Right lobe of liver (tissue), 6 donors: ENCODE data around the gene TPMT. TPM values are rescaled to one million over a fixed set of nuclear protein-coding genes. Genes with fewer than 3 reads are reported as not detected.
A peak's percentile ranks its signal among the peaks of the same experiment; 100 is the strongest.

Experiments used
- ATAC-seq, 4 donors: fragments of 200-7000 bp; cut with Tn5 transposase; one replicate each; pipeline ENCODE4 v1.9.1; 2020; ENCODE audit warnings: mild to moderate bottlenecking in 4 of 4, moderate library complexity in 4 of 4
- DNase-seq, 3 donors: peaks; one replicate each; pipeline ENCODE4 v3.0.0-alpha.2; 2020
- H3K27ac ChIP-seq, 3 donors: fragments of 200-600 bp; one replicate each; pipeline ENCODE4 v1.8.0; 2022
- H3K27me3 ChIP-seq, 2 donors: fragments of 200-600 bp; one replicate each; pipeline ENCODE4 v1.8.0; 2022
- H3K36me3 ChIP-seq, 4 donors: fragments of 200-600 bp; sonication (generic) in 1 of 4; one replicate each; pipeline versions ENCODE4 v1.5.1 to v1.8.0; 2017 to 2022; ENCODE audit warnings: control low read depth in 1 of 4
- H3K4me1 ChIP-seq, 4 donors: fragments of 200-600 bp; sonication (generic) in 1 of 4; one replicate each; pipeline versions ENCODE4 v1.5.1 to v1.8.0; 2017 to 2022; ENCODE audit warnings: control low read depth in 1 of 4
- H3K4me3 ChIP-seq, 3 donors: fragments of 200-600 bp; one replicate each; pipeline ENCODE4 v1.8.0; 2022
- H3K9me3 ChIP-seq, 4 donors: fragments of 200-600 bp; sonication (generic) in 1 of 4; one replicate each; pipeline versions ENCODE4 v1.5.1 to v1.8.0; 2017 to 2022; ENCODE audit warnings: control low read depth in 1 of 4
- POLR2A ChIP-seq: fragments of 450-650 bp; IDR thresholded peaks from one replicate; pipeline ENCODE4 v1.6.1; 2017; ENCODE audit warnings: antibody characterized with exemption, mild to moderate bottlenecking
- WGBS: methylation state at CpG from one replicate; pipeline ENCODE4 v1.1.6; 2018; ENCODE audit warnings: low coverage, low lambda C conversion rate; ENCODE audit not compliant: insufficient coverage; ENCODE audit errors: missing lambda C conversion rate; 5-methylcytosine and 5-hydroxymethylcytosine counted together
- intact Hi-C, 2 donors: fragments of 100-400 bp; cut with DNase I; formaldehyde crosslinking; loops; one replicate each; pipeline versions ENCODE4 v1.11.2 to v1.14.1; 2022
- total RNA-seq, 6 experiments: library from RNA; depleted of rRNA in 2 of 6; stranded (reverse); fragments of >200 nt in 2 of 6; fragmentation: NEBNext Ultra II Directional in 3 of 6; extraction: Animal tissue kit (Norgen Biotek cat#: 25700) in 3 of 6; gene quantifications; one replicate each; pipeline versions ENCODE4 v1.1.0 to v1.2.4, GENCODE V29; 2016 to 2023
- TF ChIP-seq, protein P1 (sequence below), 4 donors: fragments of 200-600 bp in 3 of 4; fragments of 450-650 bp in 1 of 4; IDR thresholded peaks; one replicate each; pipeline versions ENCODE4 v1.5.1 to v1.8.0; 2016 to 2022; ENCODE audit warnings: antibody characterized with exemption in 4 of 4, mild to moderate bottlenecking in 2 of 4
- donor health status: DM: no; HTN: yes; CAD: no.
- donor health status: DM: no; HTN: no; CAD: no.
- donor health status: DM: no; HTN: no; CAD: no.
- donor health status: DM: no; HTN: yes; CAD: no.
- donor health status: DM: no; HTN: yes; CAD: no.

Gene TPMT
- total RNA-seq, 6 experiments from 2014 or later = 26.5 to 31.8 (median 27.7) TPM

DNA sequence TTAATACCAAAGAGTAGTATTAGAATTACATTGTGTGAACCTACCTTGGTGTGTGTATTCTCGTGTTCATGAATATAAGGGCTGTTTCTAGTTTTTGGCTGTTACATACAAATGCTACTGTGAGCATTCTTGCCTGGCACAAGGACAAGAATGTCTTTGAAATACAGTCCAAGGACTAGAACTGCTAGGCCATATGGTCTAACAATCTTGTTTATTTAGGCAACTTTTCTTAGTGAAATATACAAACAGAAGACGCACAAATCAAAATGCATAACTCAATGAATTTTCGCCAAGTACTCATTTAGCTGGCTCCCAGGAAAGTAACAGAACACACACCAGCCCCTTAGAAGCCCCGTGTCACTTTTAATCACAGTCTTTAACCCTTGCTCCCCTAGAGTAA is 28.9 kb upstream of the TPMT start:
- H3K27me3 ChIP-seq = no peaks in the 10 kb centered on the region
- intact Hi-C loops = no loop called here
- no peaks in the 10 kb centered on the region for H3K36me3 ChIP-seq
- no peak overlapping the region for H3K4me3 ChIP-seq
- TF ChIP-seq, protein P1, sequence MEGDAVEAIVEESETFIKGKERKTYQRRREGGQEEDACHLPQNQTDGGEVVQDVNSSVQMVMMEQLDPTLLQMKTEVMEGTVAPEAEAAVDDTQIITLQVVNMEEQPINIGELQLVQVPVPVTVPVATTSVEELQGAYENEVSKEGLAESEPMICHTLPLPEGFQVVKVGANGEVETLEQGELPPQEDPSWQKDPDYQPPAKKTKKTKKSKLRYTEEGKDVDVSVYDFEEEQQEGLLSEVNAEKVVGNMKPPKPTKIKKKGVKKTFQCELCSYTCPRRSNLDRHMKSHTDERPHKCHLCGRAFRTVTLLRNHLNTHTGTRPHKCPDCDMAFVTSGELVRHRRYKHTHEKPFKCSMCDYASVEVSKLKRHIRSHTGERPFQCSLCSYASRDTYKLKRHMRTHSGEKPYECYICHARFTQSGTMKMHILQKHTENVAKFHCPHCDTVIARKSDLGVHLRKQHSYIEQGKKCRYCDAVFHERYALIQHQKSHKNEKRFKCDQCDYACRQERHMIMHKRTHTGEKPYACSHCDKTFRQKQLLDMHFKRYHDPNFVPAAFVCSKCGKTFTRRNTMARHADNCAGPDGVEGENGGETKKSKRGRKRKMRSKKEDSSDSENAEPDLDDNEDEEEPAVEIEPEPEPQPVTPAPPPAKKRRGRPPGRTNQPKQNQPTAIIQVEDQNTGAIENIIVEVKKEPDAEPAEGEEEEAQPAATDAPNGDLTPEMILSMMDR (IDR thresholded peaks at IDR 0.05) = no peak
- TF ChIP-seq POLR2A = no peak
- 66% methylated on average over 4 of the region's 4 CpGs for WGBS
- ATAC-seq (no peak), DNase-seq (no peak)
- no peaks in the 10 kb centered on the region for H3K9me3 ChIP-seq
- no peak overlapping the region for H3K27ac ChIP-seq
- peaks cover 0 to 6% (median 0%) of the 10 kb centered on the region in 4 donors for H3K4me1 ChIP-seq

DNA sequence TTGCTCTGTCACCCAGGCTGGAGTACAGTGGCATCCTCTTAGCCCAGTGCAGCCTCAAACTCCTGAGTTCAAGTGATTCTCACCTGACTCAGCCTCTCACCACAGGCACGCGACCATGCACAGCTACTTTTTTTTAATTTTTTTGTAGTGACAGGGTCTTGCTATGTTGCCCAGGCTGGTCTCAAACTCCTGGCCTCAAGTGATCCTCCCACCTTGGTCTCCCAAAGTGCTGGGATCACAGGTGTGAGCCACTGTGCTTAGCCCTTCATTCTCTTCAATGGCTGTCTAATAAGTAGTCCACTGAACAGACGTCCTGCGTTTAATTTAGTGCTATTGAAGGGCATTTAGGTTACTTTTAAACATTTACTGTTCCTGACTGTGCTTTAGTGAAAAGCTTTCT is 27.7 kb upstream of the TPMT start:
- no peaks in the 10 kb centered on the region for H3K36me3 ChIP-seq
- H3K4me3 ChIP-seq = no peak overlapping the region
- no peak overlapping the region for H3K27ac ChIP-seq
- intact Hi-C loops = no loop called here
- ATAC-seq = no peak
- H3K9me3 ChIP-seq = no peaks in the 10 kb centered on the region
- DNase-seq = no peak
- TF ChIP-seq, protein P1 (IDR thresholded peaks at IDR 0.05) = no peak
- no peak for TF ChIP-seq POLR2A
- WGBS = 82% methylated on average over 4 of the region's 4 CpGs
- H3K27me3 ChIP-seq = no peaks in the 10 kb centered on the region
- H3K4me1 ChIP-seq = peaks cover 0 to 6% (median 0%) of the 10 kb centered on the region in 4 donors

DNA sequence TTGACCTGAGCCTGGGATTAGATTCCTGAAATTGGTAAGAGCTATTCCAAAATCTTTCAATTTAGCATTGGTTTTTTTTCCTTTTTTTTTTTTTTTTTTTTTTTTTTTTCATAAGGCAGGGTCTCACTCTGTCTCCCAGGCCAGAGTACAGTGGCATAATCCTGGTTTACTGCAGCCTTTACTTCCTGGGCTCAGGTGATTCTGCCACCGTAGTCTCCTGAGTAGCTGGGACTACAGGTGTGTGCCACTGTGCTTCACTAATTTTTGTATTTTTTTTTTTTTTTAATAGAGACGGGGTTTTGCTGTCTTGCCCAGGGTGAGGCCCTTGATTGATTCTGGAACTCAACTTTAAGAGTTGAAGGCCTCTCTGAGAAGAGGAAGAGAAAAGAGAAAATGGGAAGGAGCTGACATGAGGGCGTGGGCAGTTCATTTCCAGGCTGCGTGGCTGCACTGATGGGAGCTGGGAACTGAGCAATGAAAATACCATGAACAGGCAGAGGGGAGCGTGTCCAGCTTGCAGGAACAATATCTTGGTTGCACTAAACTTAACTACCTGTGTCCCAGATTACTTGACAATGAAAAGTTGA is 25.0 kb upstream of the TPMT start:
- no peak overlapping the region for H3K27ac ChIP-seq
- no peaks in the 10 kb centered on the region for H3K4me1 ChIP-seq
- no peak for TF ChIP-seq POLR2A
- TF ChIP-seq, protein P1 (IDR thresholded peaks at IDR 0.05) = no peak
- WGBS = 70% methylated on average over 4 of the region's 5 CpGs
- no peaks in the 10 kb centered on the region for H3K36me3 ChIP-seq
- no peaks in the 10 kb centered on the region for H3K27me3 ChIP-seq
- DNase-seq (peak in 1 of 3 donors; percentile 21), ATAC-seq (peak in 3 of 4 donors; percentile 49 to 77 (median 70))
- no peak overlapping the region for H3K4me3 ChIP-seq
- intact Hi-C loops = no loop called here
- no peaks in the 10 kb centered on the region for H3K9me3 ChIP-seq

DNA sequence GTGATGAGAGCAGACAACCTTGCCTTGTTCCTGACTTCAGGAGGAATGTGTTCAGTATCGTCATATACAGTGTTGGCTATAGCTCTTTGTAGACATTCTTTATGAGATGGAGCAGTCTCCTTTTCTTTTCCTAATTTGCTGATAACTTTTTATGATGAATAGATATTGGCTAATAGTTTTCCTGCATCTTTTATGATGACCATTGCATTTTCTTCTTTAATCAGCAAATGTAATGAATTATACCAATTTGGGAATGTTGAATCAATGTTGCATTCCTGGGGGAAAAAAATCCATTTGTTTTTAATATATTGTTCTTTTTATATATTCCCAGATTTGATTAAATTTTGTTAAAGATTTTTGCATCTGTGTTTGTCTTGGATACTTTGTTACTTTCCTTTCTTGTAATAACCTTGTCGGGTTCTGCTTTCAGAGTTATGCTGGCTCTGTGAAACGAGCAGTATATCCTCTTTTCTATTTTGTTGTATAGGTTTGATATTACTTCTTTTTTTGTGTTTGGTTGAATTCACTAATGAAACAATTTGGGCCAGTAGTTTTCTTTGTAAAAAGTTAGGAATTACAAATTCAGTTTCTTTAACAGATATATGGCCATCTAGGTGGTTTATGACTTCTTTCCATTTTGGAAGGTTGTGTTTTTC is 24.2 kb upstream of the TPMT start:
- TF ChIP-seq, protein P1 (IDR thresholded peaks at IDR 0.05) = no peak
- TF ChIP-seq POLR2A = no peak
- ATAC-seq (peak in 1 of 4 donors; percentile 50), DNase-seq (no peak)
- H3K4me3 ChIP-seq = no peak overlapping the region
- intact Hi-C loops = no loop called here
- no peaks in the 10 kb centered on the region for H3K9me3 ChIP-seq
- no peaks in the 10 kb centered on the region for H3K36me3 ChIP-seq
- H3K27ac ChIP-seq = no peak overlapping the region
- no peaks in the 10 kb centered on the region for H3K27me3 ChIP-seq
- no peaks in the 10 kb centered on the region for H3K4me1 ChIP-seq
- 80% methylated on average over 3 of the region's 3 CpGs for WGBS
